GM12864 (cell line): ENCODE data around the gene PANX1.

Experiments used
- DNase-seq: peaks from one replicate; pipeline ENCODE4 v3.0.0-alpha.2; 2011; ENCODE audit warnings: low read depth
- H3K4me3 ChIP-seq: 2 replicates; pipeline ENCODE4 v1.5.1; 2011; ENCODE audit warnings: mild to moderate bottlenecking, low read depth, low read length, control low read depth
- TF ChIP-seq, protein P1 (sequence below): IDR thresholded peaks from 2 replicates; pipeline ENCODE4 v1.5.1; 2011; ENCODE audit warnings: low read depth, mild to moderate bottlenecking, moderate library complexity, low read length, control low read depth, inconsistent platforms; ENCODE audit errors: missing control alignments

Gene PANX1

DNA sequence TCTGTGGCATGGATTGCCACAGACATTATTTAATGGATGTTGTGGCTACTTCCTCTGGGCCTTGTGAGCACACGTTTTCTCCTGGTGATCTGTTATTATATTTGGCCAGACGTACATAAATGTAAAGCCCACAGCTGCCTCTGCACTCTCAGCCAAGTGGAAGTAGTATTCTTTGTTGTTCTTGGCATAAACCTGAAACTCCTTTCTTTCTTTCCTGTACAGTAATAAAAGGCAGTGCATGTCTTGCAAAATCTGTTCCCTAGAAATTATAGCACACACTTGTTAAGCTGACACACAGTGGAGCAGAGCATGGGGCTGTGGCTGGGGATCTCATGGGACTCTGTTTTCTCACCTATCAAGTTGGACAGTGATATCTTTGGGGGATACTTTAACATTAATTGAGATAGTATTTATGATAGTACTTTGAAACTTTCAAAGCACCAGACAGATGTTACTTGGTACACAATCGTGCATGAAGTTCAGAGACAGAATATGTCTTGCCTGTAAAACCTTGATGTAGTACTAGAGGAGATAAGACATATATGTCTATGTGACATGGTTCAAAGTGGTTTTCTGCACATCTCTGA is 20.9 kb downstream of the PANX1 start:
- H3K4me3 ChIP-seq = no peak overlapping the region
- TF ChIP-seq, protein P1, sequence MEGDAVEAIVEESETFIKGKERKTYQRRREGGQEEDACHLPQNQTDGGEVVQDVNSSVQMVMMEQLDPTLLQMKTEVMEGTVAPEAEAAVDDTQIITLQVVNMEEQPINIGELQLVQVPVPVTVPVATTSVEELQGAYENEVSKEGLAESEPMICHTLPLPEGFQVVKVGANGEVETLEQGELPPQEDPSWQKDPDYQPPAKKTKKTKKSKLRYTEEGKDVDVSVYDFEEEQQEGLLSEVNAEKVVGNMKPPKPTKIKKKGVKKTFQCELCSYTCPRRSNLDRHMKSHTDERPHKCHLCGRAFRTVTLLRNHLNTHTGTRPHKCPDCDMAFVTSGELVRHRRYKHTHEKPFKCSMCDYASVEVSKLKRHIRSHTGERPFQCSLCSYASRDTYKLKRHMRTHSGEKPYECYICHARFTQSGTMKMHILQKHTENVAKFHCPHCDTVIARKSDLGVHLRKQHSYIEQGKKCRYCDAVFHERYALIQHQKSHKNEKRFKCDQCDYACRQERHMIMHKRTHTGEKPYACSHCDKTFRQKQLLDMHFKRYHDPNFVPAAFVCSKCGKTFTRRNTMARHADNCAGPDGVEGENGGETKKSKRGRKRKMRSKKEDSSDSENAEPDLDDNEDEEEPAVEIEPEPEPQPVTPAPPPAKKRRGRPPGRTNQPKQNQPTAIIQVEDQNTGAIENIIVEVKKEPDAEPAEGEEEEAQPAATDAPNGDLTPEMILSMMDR = no peak
- DNase-seq = no peak

DNA sequence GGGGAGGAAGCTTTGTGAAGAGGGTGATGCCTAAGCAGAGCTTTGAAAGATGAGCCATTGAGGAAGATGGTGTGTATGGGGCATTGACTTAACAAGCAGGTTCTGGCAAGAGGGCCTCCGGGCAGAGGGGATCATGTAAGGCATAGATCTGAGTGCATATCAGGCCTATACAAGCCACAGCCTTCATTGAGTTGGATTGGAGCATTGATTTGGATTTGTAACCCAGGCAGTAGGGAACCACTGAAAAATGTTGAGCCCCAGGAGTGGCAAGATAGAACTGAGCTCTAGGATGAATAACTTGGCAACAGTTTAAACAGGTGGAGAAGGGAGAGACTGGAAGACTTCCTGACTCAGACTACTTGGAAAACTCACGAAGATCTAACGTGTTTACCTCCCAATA is 21.4 kb downstream of the PANX1 start:
- TF ChIP-seq, protein P1 = no peak
- DNase-seq = no peak
- H3K4me3 ChIP-seq = no peak overlapping the region

DNA sequence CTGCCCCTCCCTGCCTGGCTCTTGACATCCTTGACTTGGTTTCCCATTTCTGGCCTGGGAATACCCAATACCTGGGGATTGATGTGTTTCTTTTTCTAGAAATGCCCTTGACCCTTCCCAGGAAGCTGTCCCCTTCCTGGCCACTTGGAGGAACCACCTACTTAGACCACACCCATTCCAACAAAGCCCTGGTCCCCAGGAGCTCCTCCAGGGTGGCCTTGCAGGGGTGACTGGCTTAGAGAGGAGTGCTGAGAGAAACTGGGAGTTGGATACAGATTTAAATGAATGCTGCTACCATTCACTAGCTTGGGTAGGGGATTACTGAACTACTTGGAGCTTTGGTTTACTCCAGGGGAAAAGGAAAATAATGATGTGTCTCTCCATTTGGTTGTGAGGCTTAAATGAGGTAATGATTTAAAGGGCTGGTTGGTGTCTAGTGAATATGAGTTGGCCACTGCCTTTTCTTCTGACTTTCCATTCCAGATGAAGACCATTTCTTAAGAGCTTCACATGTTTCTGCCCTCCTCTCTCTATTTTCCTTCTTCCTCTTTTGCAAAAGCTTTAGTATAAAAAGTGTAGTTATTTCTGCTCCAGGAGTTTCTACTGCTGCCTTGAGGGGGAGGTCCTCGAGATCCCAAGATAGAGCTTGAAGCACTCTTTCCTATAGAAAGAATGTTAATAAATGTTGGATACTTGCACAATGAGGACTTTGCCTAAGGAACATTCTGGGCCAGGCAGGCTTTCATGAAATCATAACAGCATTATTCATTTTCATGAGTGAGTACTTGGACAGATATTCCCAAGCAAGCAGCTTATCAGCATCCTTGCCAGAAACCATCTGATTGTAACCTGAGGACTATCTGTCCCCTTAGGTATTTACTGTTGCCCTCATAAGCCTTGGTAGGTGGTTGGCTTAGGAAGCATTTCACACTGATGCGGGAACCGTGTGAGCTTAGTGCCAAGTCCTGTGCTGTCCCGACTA is 22.4 kb downstream of the PANX1 start:
- DNase-seq = no peak
- no peak overlapping the region for H3K4me3 ChIP-seq
- TF ChIP-seq, protein P1 = no peak

DNA sequence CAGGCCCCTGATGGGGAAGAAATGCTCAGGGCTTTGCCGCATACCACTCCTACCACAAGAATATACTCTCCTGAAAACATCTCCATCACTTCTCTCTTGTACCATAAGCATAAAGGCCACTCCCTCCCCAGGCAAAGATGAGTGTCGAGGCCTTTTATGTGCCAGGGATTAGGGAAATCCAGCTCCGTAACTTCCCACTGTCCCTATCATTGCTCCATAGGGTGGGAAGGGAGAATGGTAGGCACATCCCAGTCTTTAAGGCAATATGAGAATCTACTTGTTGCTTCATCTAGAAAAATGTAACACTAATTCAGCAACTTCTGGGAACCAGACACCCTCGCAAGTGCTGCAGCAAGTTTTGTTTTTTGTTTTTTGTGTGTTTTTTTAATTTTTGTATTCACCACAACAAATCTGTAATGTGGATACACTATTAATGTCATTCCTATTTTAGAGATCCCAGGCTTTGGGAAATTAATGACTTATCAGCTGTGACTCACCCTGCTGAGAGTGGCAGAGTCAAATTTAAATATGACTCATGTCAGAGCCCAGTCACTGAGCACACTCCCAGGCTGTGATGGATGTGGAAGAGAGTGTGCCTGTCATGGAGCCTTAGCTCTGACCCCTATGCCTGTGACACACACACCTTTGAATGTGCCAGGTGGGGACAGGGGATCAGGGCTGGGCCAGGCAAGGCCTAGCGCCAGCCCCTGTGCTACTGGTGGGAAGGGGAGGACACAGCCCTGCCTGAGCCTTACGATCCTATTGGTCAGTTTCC is 23.4 kb downstream of the PANX1 start:
- H3K4me3 ChIP-seq = no peak overlapping the region
- DNase-seq = no peak
- TF ChIP-seq, protein P1 = no peak

DNA sequence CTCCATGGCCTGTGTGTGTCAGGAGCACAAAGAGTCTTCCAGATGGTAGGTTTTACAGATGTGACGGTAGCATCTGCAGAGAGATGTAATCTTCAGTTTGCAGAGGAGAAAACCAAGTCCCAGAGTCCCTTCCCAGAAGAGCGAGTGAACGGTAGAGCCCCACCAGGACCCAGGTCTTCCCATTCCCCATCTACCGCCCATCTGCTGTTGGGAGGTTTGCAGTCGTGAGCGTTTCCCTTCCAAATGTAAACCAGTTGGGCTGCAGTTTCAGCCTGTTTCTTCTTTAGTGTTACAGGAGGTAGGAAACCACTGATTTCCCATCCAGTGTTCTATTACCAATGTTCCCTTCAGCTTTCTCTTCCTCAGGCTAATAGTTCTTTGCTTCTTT is 24.0 kb downstream of the PANX1 start:
- TF ChIP-seq, protein P1 = no peak
- H3K4me3 ChIP-seq = no peak overlapping the region
- DNase-seq = no peak

DNA sequence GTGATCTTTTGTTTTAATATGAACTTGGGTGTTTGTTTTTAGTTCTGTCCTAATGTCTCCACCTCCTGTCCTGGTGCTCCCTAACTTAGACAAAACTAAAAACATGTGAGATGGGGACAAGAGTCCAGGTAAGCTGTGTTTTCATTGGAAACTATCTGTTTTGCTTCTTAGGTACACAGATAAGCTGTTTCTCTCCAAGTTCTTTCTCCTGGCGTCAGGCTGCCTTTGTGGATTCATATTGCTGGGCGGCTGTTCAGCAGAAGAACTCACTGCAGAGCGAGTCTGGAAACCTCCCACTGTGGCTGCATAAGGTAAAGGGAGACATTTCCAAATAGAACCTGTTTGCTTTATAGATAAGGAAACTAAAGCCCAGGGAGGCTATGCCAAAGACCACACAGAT is 24.7 kb downstream of the PANX1 start:
- no peak overlapping the region for H3K4me3 ChIP-seq
- no peak for DNase-seq

More for the DNA sequence above, 24.7 kb downstream of the PANX1 start:
- TF ChIP-seq, protein P1 = no peak
